ENCODE results near the gene IL27RA.
"Not testable (repeated sequence)": the region's sequence is repeated elsewhere in the genome, so short reads cannot be mapped to it uniquely, and the experiment has no call there.

Gene IL27RA

GRCh38 chr19:14028901-14029300 is 2.7 kb upstream of the IL27RA start:
- no peak for DNase-seq (ENCODE audit: low read depth, low spot score)
- Histone ChIP-seq H3K27ac (no peak overlapping the region), H3K9ac (ENCODE audit: insufficient read length) (no peak overlapping the region), H3K36me3 (ENCODE audit: insufficient read depth, low read length) (no peaks in the 10 kb centered on the region), H3K9me3 (ENCODE audit: low read depth, low read length) (no peaks in the 10 kb centered on the region), H3K4me3 (no peak overlapping the region)
- TF ChIP-seq EZH2 (IDR thresholded peaks at IDR 0.05), result no peak
- no peak for TF ChIP-seq POLR2AphosphoS5 (IDR thresholded peaks at IDR 0.05; ENCODE audit: borderline replicate concordance, low read depth, low read length)
- TF ChIP-seq FOXP2 (optimal IDR thresholded peaks at IDR 0.05; ENCODE audit: control extremely low read depth, extremely low read length, insufficient read depth), result no peak

DNA sequence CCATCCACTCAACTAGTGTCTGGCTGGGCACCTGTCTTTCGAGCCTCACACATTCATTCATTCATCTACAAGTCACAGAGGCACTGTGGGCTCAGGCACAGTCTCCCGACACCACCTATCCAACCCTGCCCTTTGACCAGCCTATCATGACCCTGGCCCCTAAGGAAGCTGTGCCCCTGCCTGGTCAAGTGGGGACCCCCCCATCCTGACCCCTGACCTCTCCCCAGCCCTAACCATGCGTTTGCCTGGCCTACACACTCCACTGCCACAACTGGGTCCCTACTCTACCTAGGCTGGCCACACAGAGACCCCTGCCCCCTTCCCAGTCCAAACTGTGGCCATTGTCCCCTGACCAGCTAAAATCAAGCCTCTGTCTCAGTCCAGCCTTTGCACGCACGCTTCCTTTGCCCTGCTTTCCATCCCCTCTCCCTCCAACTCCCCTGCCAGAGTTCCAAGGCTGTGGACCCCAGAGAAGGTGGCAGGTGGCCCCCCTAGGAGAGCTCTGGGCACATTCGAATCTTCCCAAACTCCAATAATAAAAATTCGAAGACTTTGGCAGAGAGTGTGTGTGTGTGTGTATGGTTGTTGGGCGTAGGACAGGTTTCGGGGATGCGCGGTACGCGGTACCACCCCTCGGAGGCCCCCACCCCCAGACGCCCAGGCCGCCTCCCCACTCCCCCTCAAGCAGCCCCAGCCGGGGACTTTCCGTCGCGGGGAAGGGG is 404 bp upstream of the IL27RA start:
- Histone ChIP-seq H3K27ac (no peak overlapping the region), H3K9ac (ENCODE audit: insufficient read length) (peak overlapping the region; percentile 68), H3K36me3 (ENCODE audit: insufficient read depth, low read length) (no peaks in the 10 kb centered on the region), H3K9me3 (ENCODE audit: low read depth, low read length) (no peaks in the 10 kb centered on the region), H3K4me3 (peak overlapping the region; percentile 85)
- no peak for DNase-seq (ENCODE audit: low read depth, low spot score)
- TF ChIP-seq EZH2 (IDR thresholded peaks at IDR 0.05) (no peak), FOXP2 (optimal IDR thresholded peaks at IDR 0.05; ENCODE audit: control extremely low read depth, extremely low read length, insufficient read depth) (no peak), POLR2AphosphoS5 (IDR thresholded peaks at IDR 0.05; ENCODE audit: borderline replicate concordance, low read depth, low read length) (no peak)

DNA sequence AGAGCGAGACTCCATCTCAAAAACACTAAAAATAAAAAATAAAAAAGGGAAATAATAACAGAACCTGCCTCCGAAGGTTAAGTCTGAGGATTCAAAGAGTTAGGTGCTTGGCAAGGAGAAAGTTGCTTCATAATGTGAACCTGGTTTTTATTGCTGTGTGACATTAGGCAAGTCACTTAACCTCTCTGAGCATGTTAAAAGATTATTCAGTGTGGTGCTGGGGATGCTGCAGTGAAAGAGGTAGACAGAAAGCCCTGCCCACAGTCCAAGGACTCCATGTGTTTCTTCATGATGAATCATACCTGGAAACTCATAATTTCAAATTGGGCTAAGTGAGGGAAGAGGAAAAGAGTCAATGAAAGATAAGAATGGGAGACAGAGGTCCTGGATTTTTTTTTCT is 2.4 kb downstream of the IL27RA start:
- Histone ChIP-seq H3K9me3 (ENCODE audit: low read depth, low read length) (no peaks in the 10 kb centered on the region), H3K4me3 (no peak overlapping the region), H3K27ac (no peak overlapping the region), H3K36me3 (ENCODE audit: insufficient read depth, low read length) (no peaks in the 10 kb centered on the region), H3K9ac (ENCODE audit: insufficient read length) (no peak overlapping the region)
- no peak for TF ChIP-seq POLR2AphosphoS5 (IDR thresholded peaks at IDR 0.05; ENCODE audit: borderline replicate concordance, low read depth, low read length)
- TF ChIP-seq FOXP2 (optimal IDR thresholded peaks at IDR 0.05; ENCODE audit: control extremely low read depth, extremely low read length, insufficient read depth), result no peak
- no peak for TF ChIP-seq EZH2 (IDR thresholded peaks at IDR 0.05)
- DNase-seq (ENCODE audit: low read depth, low spot score), result no peak

DNA sequence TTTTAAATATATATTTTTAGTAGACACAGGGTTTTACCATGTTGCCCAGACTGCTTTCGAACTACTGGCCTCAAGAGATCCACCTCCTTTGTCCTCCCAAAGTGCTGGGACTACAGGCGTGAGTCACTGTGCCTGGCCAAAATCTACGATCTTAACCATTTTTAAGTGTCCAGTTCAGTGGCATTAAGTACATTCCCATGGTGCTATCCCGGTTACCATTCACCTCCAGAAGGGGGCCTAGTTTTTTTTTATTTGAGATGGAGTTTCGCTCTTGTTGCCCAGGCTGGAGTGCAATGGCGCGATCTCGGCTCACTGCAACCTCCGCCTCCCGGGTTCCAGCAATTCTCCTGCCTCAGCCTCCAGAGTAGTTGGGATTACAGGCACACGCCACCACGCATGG is 3.6 kb downstream of the IL27RA start:
- not testable (repeated sequence) for DNase-seq (ENCODE audit: low read depth, low spot score); H3K9me3 ChIP-seq (ENCODE audit: low read depth, low read length); H3K27ac ChIP-seq; H3K4me3 ChIP-seq; H3K36me3 ChIP-seq (ENCODE audit: insufficient read depth, low read length); H3K9ac ChIP-seq (ENCODE audit: insufficient read length)

GRCh38 chr19:14035706-14036105 is 4.1 kb downstream of the IL27RA start:
- H3K36me3 ChIP-seq (ENCODE audit: insufficient read depth, low read length), result no peaks in the 10 kb centered on the region
- TF ChIP-seq FOXP2 (optimal IDR thresholded peaks at IDR 0.05; ENCODE audit: control extremely low read depth, extremely low read length, insufficient read depth) (no peak), POLR2AphosphoS5 (IDR thresholded peaks at IDR 0.05; ENCODE audit: borderline replicate concordance, low read depth, low read length) (no peak), EZH2 (IDR thresholded peaks at IDR 0.05) (no peak)
- no peak overlapping the region for H3K9ac ChIP-seq (ENCODE audit: insufficient read length)
- H3K9me3 ChIP-seq (ENCODE audit: low read depth, low read length), result no peaks in the 10 kb centered on the region
- no peak overlapping the region for H3K27ac ChIP-seq
- no peak for DNase-seq (ENCODE audit: low read depth, low spot score)
- H3K4me3 ChIP-seq, result no peak overlapping the region

DNA sequence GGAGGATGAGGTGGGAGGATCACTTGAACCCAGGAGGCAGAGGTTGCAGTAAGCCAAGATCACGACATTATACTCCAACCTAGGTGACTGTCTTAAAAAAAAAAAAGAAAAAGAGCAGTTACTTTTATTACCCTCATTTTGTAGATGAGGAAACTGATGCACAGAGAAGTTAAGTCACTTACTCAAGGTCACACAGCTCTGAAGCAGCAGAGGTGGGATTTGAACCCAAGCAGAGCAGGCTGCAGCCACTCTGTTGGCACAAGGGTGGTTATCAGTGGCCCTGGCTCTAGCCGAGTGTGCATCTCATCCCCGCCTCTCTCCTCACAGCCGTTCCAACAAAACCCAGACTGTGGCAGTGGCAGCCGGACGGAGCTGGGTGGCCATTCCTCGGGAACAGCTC is 7.6 kb downstream of the IL27RA start:
- no peak for DNase-seq (ENCODE audit: low read depth, low spot score)
- Histone ChIP-seq H3K9me3 (ENCODE audit: low read depth, low read length) (no peaks in the 10 kb centered on the region), H3K36me3 (ENCODE audit: insufficient read depth, low read length) (no peaks in the 10 kb centered on the region), H3K9ac (ENCODE audit: insufficient read length) (no peak overlapping the region), H3K27ac (no peak overlapping the region), H3K4me3 (no peak overlapping the region)
- TF ChIP-seq EZH2 (IDR thresholded peaks at IDR 0.05) (no peak), FOXP2 (optimal IDR thresholded peaks at IDR 0.05; ENCODE audit: control extremely low read depth, extremely low read length, insufficient read depth) (no peak)

GRCh38 chr19:14042659-14043608 is 11.4 kb downstream of the IL27RA start:
- not testable (repeated sequence) for H3K9me3 ChIP-seq (ENCODE audit: low read depth, low read length); H3K4me3 ChIP-seq; H3K9ac ChIP-seq (ENCODE audit: insufficient read length); H3K27ac ChIP-seq; H3K36me3 ChIP-seq (ENCODE audit: insufficient read depth, low read length); DNase-seq (ENCODE audit: low read depth, low spot score)

- not testable (repeated sequence) for H3K4me3 ChIP-seq; H3K36me3 ChIP-seq (ENCODE audit: insufficient read depth, low read length); H3K9me3 ChIP-seq (ENCODE audit: low read depth, low read length); H3K9ac ChIP-seq (ENCODE audit: insufficient read length); H3K27ac ChIP-seq; DNase-seq (ENCODE audit: low read depth, low spot score)
Observed at GRCh38 chr19:14047866-14048265, 16.3 kb downstream of the IL27RA start.
